ENCODE measurements around the gene KLHL22. TPM values are rescaled to one million over a fixed set of nuclear protein-coding genes. Genes with fewer than 3 reads are reported as not detected.

The KLHL22 gene
- total RNA-seq, 1 donor from 2014 or later: 43.7 TPM

- no peak for DNase-seq
Observed at GRCh38 chr22:20430720-20431510, 64.7 kb downstream of the KLHL22 start.

- no peak for DNase-seq
Observed at GRCh38 chr22:20430101-20430719, 65.4 kb downstream of the KLHL22 start.

- DNase-seq: peak; percentile 44
Observed at GRCh38 chr22:20429254-20430100, 66.1 kb downstream of the KLHL22 start.

GRCh38 chr22:20428496-20429253 lies 66.9 kb downstream of the KLHL22 start:
- no peak for DNase-seq

GRCh38 chr22:20427945-20428417 lies 67.6 kb downstream of the KLHL22 start:
- DNase-seq: no peak

- DNase-seq: no peak
Observed at GRCh38 chr22:20427104-20427944, 68.3 kb downstream of the KLHL22 start.

- no peak for DNase-seq
Observed at GRCh38 chr22:20426259-20426615, 69.4 kb downstream of the KLHL22 start.

- DNase-seq: no peak
Observed at GRCh38 chr22:20425566-20426258, 69.9 kb downstream of the KLHL22 start.

- DNase-seq: peak; percentile 82
Observed at GRCh38 chr22:20424932-20425565, 70.5 kb downstream of the KLHL22 start.

- no peak for DNase-seq
Observed at GRCh38 chr22:20424568-20424931, 71.0 kb downstream of the KLHL22 start.

GRCh38 chr22:20423906-20424551 lies 71.6 kb downstream of the KLHL22 start:
- no peak for DNase-seq

- peak; percentile 80 for DNase-seq
Observed at GRCh38 chr22:20423008-20423905, 72.3 kb downstream of the KLHL22 start.

GRCh38 chr22:20422271-20423007 lies 73.2 kb downstream of the KLHL22 start:
- peak; percentile 29 for DNase-seq

GRCh38 chr22:20421507-20421874 lies 74.1 kb downstream of the KLHL22 start:
- no peak for DNase-seq

- DNase-seq: no peak
Observed at GRCh38 chr22:20420157-20420842, 75.3 kb downstream of the KLHL22 start.

GRCh38 chr22:20419664-20419951 lies 76.0 kb downstream of the KLHL22 start:
- DNase-seq: no peak

GRCh38 chr22:20418211-20418788 lies 77.3 kb downstream of the KLHL22 start:
- peak; percentile 73 for DNase-seq
